Endometrial microvascular endothelial cells (primary cell): ENCODE data around the gene CYP2S1. TPM values are rescaled to one million over a fixed set of nuclear protein-coding genes. Genes with fewer than 3 reads are reported as not detected.
"Not testable (repeated sequence)": the region's sequence is repeated elsewhere in the genome, so short reads cannot be mapped to it uniquely, and the experiment has no call there.

Experiments
- in situ Hi-C: cut with HindIII; loops from 2 replicates; pipeline ENCODE4 v1.10.0; 2017; ENCODE audit warnings: low sequenced_read_pairs, low pct_unique_long_range_greater_than_20kb; ENCODE audit errors: inconsistent ontology term
- total RNA-seq: library from RNA; depleted of rRNA; stranded (reverse); fragments of >200 nt; gene quantifications from one replicate; pipeline ENCODE4 v1.2.3, GENCODE V29; 2015; ENCODE audit errors: inconsistent ontology term

CYP2S1 gene
- total RNA-seq, 1 donor from 2014 or later, result 7.0 TPM

- in situ Hi-C loops, result no loop called here
Measured at GRCh38 chr19:41222240-41222639, 29.2 kb downstream of the CYP2S1 start.

GRCh38 chr19:41223431-41224234 lies 30.6 kb downstream of the CYP2S1 start:
- in situ Hi-C loops, result no loop called here

- in situ Hi-C loops, result no loop called here
Measured at GRCh38 chr19:41224632-41225031, 31.6 kb downstream of the CYP2S1 start.

- in situ Hi-C loops, result no loop called here
Measured at GRCh38 chr19:41225238-41226052, 32.4 kb downstream of the CYP2S1 start.

GRCh38 chr19:41226053-41226873 lies 33.2 kb downstream of the CYP2S1 start:
- in situ Hi-C loops, result no loop called here

GRCh38 chr19:41226874-41227390 lies 33.9 kb downstream of the CYP2S1 start:
- in situ Hi-C loops, result no loop called here

GRCh38 chr19:41228486-41228885 lies 35.5 kb downstream of the CYP2S1 start:
- in situ Hi-C loops, result no loop called here

- in situ Hi-C loops, result not testable (repeated sequence)
Measured at GRCh38 chr19:41229338-41229737, 36.3 kb downstream of the CYP2S1 start.

- in situ Hi-C loops, result no loop called here
Measured at GRCh38 chr19:41230067-41230857, 37.2 kb downstream of the CYP2S1 start.

- in situ Hi-C loops, result no loop called here
Measured at GRCh38 chr19:41232686-41233085, 39.7 kb downstream of the CYP2S1 start.

GRCh38 chr19:41233748-41234240 lies 40.8 kb downstream of the CYP2S1 start:
- in situ Hi-C loops, result no loop called here

GRCh38 chr19:41234512-41235168 lies 41.6 kb downstream of the CYP2S1 start:
- in situ Hi-C loops, result no loop called here

GRCh38 chr19:41235480-41235879 lies 42.5 kb downstream of the CYP2S1 start:
- in situ Hi-C loops, result no loop called here

- in situ Hi-C loops, result no loop called here
Measured at GRCh38 chr19:41238244-41238643, 45.2 kb downstream of the CYP2S1 start.

GRCh38 chr19:41239363-41239762 lies 46.3 kb downstream of the CYP2S1 start:
- in situ Hi-C loops, result no loop called here

GRCh38 chr19:41239961-41240574 lies 47.0 kb downstream of the CYP2S1 start:
- in situ Hi-C loops, result no loop called here

GRCh38 chr19:41241859-41242258 lies 48.8 kb downstream of the CYP2S1 start:
- in situ Hi-C loops, result no loop called here
